Gastrocnemius medialis (tissue), 4 donors: ENCODE data around the gene GCLC. TPM values are rescaled to one million over a fixed set of nuclear protein-coding genes. Genes with fewer than 3 reads are reported as not detected.

Experiments used
- ATAC-seq, 2 donors: fragments of 150-250 bp; one replicate each; pipeline ENCODE4 v1.9.1; 2016
- DNase-seq, 2 donors: peaks; one replicate each; pipeline ENCODE4 v3.0.0-alpha.2; 2019
- H3K27ac ChIP-seq, 4 donors: fragments of 200-600 bp; sonication (generic); 1 replicate in 1 of 4; 2 replicates in 3 of 4; pipeline ENCODE4 v1.5.1; 2016 to 2018; ENCODE audit warnings: mild to moderate bottlenecking in 2 of 4, moderate library complexity in 1 of 4
- H3K27me3 ChIP-seq, 3 donors: fragments of 200-600 bp; sonication (generic) in 2 of 3; 1 replicate in 1 of 3; 2 replicates in 2 of 3; pipeline versions ENCODE4 v1.5.1 to v1.6.0; 2016 to 2019; ENCODE audit warnings: mild to moderate bottlenecking in 1 of 3, moderate library complexity in 1 of 3
- H3K36me3 ChIP-seq, 2 donors: fragments of 200-600 bp; sonication (generic) in 1 of 2; one replicate each; pipeline ENCODE4 v1.5.1; 2017 to 2018
- H3K4me1 ChIP-seq, 2 donors: fragments of 200-600 bp; sonication (generic) in 1 of 2; one replicate each; pipeline ENCODE4 v1.5.1; 2016 to 2017; ENCODE audit warnings: mild to moderate bottlenecking in 2 of 2
- H3K4me3 ChIP-seq, 4 donors: fragments of 200-600 bp; sonication (generic) in 3 of 4; 1 replicate in 1 of 4; 2 replicates in 3 of 4; pipeline ENCODE4 v1.5.1; 2016 to 2019; ENCODE audit warnings: mild to moderate bottlenecking in 2 of 4
- H3K9me3 ChIP-seq, 3 donors: fragments of 200-600 bp; sonication (generic) in 2 of 3; 1 replicate in 1 of 3; 2 replicates in 2 of 3; pipeline ENCODE4 v1.5.1; 2016 to 2019
- CTCF ChIP-seq, 5 experiments: fragments of 450-650 bp in 3 of 5; fragments of 200-600 bp in 2 of 5; sonication (generic) in 2 of 5; IDR thresholded peaks in 4 of 5; conservative IDR thresholded peaks in 1 of 5; 1 replicate in 4 of 5; 2 replicates in 1 of 5; pipeline ENCODE4 v1.5.1; 2016 to 2019; ENCODE audit warnings: antibody characterized with exemption in 5 of 5, mild to moderate bottlenecking in 3 of 5, moderate library complexity in 3 of 5
- POLR2A ChIP-seq, 2 donors: fragments of 450-650 bp; IDR thresholded peaks; one replicate each; pipeline ENCODE4 v1.6.1; 2017; ENCODE audit warnings: antibody characterized with exemption in 2 of 2, mild to moderate bottlenecking in 2 of 2, moderate library complexity in 2 of 2
- in situ Hi-C, 4 donors: fragments of 200-750 bp; cut with MboI; loops; one replicate each; pipeline versions ENCODE4 v1.15.0 to v1.8.0; 2017; ENCODE audit warnings: low sequenced_read_pairs in 4 of 4
- intact Hi-C: fragments of 100-400 bp; cut with DNase I; formaldehyde crosslinking; loops from one replicate; pipeline ENCODE4 v1.15.1; 2023; ENCODE audit warnings: low total_unique reads
- total RNA-seq, 4 donors: library from RNA; depleted of rRNA; stranded (reverse); fragments of >200 nt; gene quantifications; one replicate each; pipeline versions ENCODE4 v1.1.0 to v1.2.3, GENCODE V29; 2016

The GCLC gene
- total RNA-seq, 4 donors from 2014 or later: 16.4 to 29.0 (median 20.5) TPM

GRCh38 chr6:53526000-53526399 is 18.9 kb downstream of the GCLC start:
- Histone ChIP-seq H3K27me3 (no peaks in the 10 kb centered on the region), H3K4me1 (peaks cover 58 to 78% of the 10 kb centered on the region in 2 donors), H3K9me3 (no peaks in the 10 kb centered on the region), H3K4me3 (no peak overlapping the region), H3K36me3 (no peaks in the 10 kb centered on the region), H3K27ac (no peak overlapping the region)
- in situ Hi-C loops: no loop called here
- no peak for TF ChIP-seq POLR2A (IDR thresholded peaks at IDR 0.05)
- DNase-seq (no peak), ATAC-seq (no peak)
- intact Hi-C loops: no loop called here

GRCh38 chr6:53524455-53524815 is 20.5 kb downstream of the GCLC start:
- H3K4me1 ChIP-seq: peaks cover 42 to 63% of the 10 kb centered on the region in 2 donors
- intact Hi-C loops (no loop called here), in situ Hi-C loops (no loop called here)

DNA sequence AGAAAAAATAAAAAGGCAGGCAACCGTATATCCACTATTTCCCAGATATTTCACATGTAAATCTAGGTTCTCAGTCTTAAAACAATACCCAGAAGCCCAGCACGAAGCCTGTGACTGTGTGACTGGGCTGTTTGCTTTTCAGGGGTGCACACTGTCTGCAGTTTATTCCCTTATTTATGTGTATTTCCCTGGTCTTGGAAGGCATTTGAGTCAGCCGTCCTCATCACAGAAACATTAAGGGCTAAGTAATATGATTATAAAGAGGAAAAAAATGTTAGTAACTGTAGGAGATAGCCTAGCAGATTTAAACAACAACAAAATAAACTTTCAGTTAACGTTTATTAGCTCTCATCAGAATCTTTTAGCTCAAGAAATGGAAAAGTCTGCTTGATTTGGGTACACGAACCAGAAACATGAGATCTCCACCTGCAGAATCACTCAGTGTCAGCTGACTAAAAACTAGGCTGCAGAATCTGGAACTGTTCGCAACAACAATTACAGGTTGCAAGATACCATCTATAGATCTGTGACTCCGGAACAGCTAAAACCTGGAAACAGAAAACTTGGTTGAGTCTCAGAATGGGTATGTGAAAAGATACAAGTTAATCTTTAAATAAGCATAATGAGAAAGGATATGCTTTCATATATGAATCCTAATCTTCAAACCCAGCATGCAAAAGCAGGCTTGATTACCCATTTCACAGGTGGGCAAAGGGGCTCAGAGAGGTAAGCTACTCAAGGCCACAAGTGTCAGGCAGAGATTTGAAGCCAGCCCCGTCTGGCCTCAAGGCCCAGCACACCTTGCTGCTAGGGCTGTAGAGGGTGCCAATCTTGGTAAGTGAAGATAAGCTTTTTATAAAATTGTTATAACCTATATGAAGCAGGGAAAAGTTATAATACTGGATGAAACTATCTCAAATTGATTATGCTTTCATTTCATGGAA is 21.1 kb downstream of the GCLC start:
- H3K27ac ChIP-seq: peak overlapping the region in 3 of 4 donors; percentile 25 to 67 (median 35)
- no peaks in the 10 kb centered on the region for H3K9me3 ChIP-seq
- H3K4me3 ChIP-seq: peak overlapping the region in 1 of 4 donors; percentile 12
- no peaks in the 10 kb centered on the region for H3K27me3 ChIP-seq
- H3K4me1 ChIP-seq: peaks cover 40 to 57% of the 10 kb centered on the region in 2 donors
- ATAC-seq (peak; percentile 62 to 85), DNase-seq (no peak)
- H3K36me3 ChIP-seq: peaks cover 0 to 12% of the 10 kb centered on the region in 2 donors
- TF ChIP-seq POLR2A (IDR thresholded peaks at IDR 0.05): no peak
- no peak for TF ChIP-seq CTCF (IDR thresholded peaks at IDR 0.05 in 4 of 5, conservative IDR thresholded peaks at IDR 0.05 in 1 of 5)
- intact Hi-C loops (no loop called here), in situ Hi-C loops (no loop called here)

More at GRCh38 chr6:53524455-53524815, 20.5 kb downstream of the GCLC start:
- DNase-seq (no peak), ATAC-seq (no peak)
- H3K27ac ChIP-seq: peak overlapping the region in 3 of 4 donors; percentile 25 to 67 (median 35)
- TF ChIP-seq CTCF (IDR thresholded peaks at IDR 0.05 in 4 of 5, conservative IDR thresholded peaks at IDR 0.05 in 1 of 5) (no peak), POLR2A (IDR thresholded peaks at IDR 0.05) (no peak)
- no peaks in the 10 kb centered on the region for H3K27me3 ChIP-seq
- no peaks in the 10 kb centered on the region for H3K9me3 ChIP-seq
- no peak overlapping the region for H3K4me3 ChIP-seq
- peaks cover 0 to 11% of the 10 kb centered on the region in 2 donors for H3K36me3 ChIP-seq

DNA sequence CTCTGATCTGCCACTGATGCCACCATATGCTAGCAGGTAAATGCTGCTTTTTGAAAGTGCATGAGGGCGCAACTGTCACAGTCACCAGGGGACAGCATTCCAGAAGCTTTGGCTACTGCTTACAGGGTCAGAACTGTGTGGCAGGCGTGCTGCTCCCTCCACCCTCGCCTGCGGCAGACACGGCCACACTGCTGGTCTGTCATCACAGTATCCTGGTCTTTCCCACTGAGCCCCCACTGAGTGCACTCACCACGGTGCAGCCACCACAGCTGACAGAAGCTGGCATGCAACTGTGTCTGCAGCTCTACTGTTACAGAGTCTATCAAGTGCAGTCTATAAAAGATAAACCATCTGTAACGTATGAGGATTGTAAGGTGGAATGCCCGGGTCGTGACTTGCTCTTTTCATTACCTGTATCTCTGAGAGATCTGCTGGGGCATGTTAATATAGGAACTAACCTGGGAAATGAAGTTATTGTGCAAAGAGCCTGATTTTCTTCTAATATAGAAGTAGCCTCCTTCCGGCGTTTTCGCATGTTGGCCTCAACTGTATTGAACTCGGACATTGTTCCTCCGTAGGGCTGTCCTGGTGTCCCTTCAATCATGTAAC is 24.5 kb downstream of the GCLC start:
- intact Hi-C loops: no loop called here

More for the DNA sequence above, 24.5 kb downstream of the GCLC start:
- in situ Hi-C loops: no loop called here
- H3K4me1 ChIP-seq: peaks cover 25 to 29% of the 10 kb centered on the region in 2 donors
- H3K27ac ChIP-seq: no peak overlapping the region
- TF ChIP-seq CTCF (IDR thresholded peaks at IDR 0.05 in 4 of 5, conservative IDR thresholded peaks at IDR 0.05 in 1 of 5): no peak
- no peak for TF ChIP-seq POLR2A (IDR thresholded peaks at IDR 0.05)
- ATAC-seq: no peak
- no peak overlapping the region for H3K4me3 ChIP-seq
- no peaks in the 10 kb centered on the region for H3K27me3 ChIP-seq
- DNase-seq: no peak
- H3K9me3 ChIP-seq: no peaks in the 10 kb centered on the region
- H3K36me3 ChIP-seq: peaks cover 0 to 19% of the 10 kb centered on the region in 2 donors
